ENCODE results near the gene MYO1B. TPM values are rescaled to one million over a fixed set of nuclear protein-coding genes. Genes with fewer than 3 reads are reported as not detected.

Gene MYO1B
- 80.3 and 83.4 TPM in 2 replicates for total RNA-seq (2022)
- percentile 89 among the genes with signal in this experiment for Bru-seq, nascent RNA
- percentile 81 among the genes with signal in this experiment for BruChase-seq, experiment 1, labeled RNA remaining after a 2-hour chase
- percentile 85 among the genes with signal in this experiment for BruChase-seq, experiment 2, labeled RNA remaining after a 6-hour chase
- long read RNA-seq, full-length matches to known transcripts: 74 of 123 reads
- long read RNA-seq, partial matches to known transcripts: 14 of 123 reads
- long read RNA-seq, other reads (novel, unspliced or antisense): 35 of 123 reads

GRCh38 chr2:191245046-191245868, at the start of gene MYO1B:
MYO1B (plus strand) TSS chr2:191245404; CDS start chr2:191276896, 31,492 bp downstream.
- Histone ChIP-seq H3K4me3 (ENCODE audit: low read depth, low read length) (peak within 1 kb of the TSS; percentile 85), H3K36me3 (ENCODE audit: control insufficient read depth, insufficient read depth, low read length) (no peaks in the 10 kb centered on the region; the same call in 1 of the 2 replicates), H3K9me3 (no peaks in the 10 kb centered on the region), H3K27me3 (replicated peaks; ENCODE audit: control insufficient read depth, insufficient read depth, low read length) (no peaks in the 10 kb centered on the region), H3K4me1 (peaks cover 29% of the 10 kb centered on the region)
- Mint-ChIP-seq H3K9me3 (ENCODE audit: unreplicated experiment) (no peaks in the 10 kb centered on the region), H3K4me3 (ENCODE audit: unreplicated experiment) (peak within 1 kb of the TSS; percentile 94), H3K27ac (ENCODE audit: unreplicated experiment) (peak within 1 kb of the TSS; percentile 86), H3K27me3 (ENCODE audit: insufficient read depth, unreplicated experiment) (no peaks in the 10 kb centered on the region), H3K4me1 (ENCODE audit: low read depth, unreplicated experiment) (peaks cover 27% of the 10 kb centered on the region), H3K36me3 (ENCODE audit: insufficient read depth, unreplicated experiment) (peaks cover 28% of the 10 kb centered on the region)
- intact Hi-C loops (cut with micrococcal nuclease; ENCODE audit: unreplicated experiment): loop anchor here (1.0 to 2.0 kb wide), 5 partner anchors 26 to 256 kb away; no protein-coding TSS in a partner anchor
- CTCF ChIA-PET: interaction anchor here (0.6 to 2.0 kb wide), 4 partner anchors 25 to 194 kb away, joined by 4 to 7 read pairs (median 5); no protein-coding TSS in a partner anchor
- peak; percentile 89 to 96 for DNase-seq
- no TSS peak for BruUV-seq (replicated peaks)
- POLR2A ChIA-PET: no interaction called here
- TF ChIP-seq CTCF (IDR thresholded peaks at IDR 0.05; ENCODE audit: insufficient read depth in 1 of 2, low read depth in 1 of 2, low read length in 1 of 2, severe bottlenecking in 1 of 2, unreplicated experiment in 1 of 2): peak; percentile 66 to 78

GRCh38 chr2:191197096-191197495, 48.1 kb upstream of the MYO1B start:
- ChIA-PET POLR2A (no interaction called here), CTCF (no interaction called here)
- no peak for DNase-seq
- Mint-ChIP-seq H3K36me3 (ENCODE audit: insufficient read depth, unreplicated experiment) (no peaks in the 10 kb centered on the region), H3K9me3 (ENCODE audit: unreplicated experiment) (no peaks in the 10 kb centered on the region), H3K4me3 (ENCODE audit: unreplicated experiment) (no peak overlapping the region), H3K27me3 (ENCODE audit: insufficient read depth, unreplicated experiment) (no peaks in the 10 kb centered on the region), H3K4me1 (ENCODE audit: low read depth, unreplicated experiment) (no peaks in the 10 kb centered on the region), H3K27ac (ENCODE audit: unreplicated experiment) (no peak overlapping the region)
- Histone ChIP-seq H3K4me3 (ENCODE audit: low read depth, low read length) (no peak overlapping the region), H3K27me3 (replicated peaks; ENCODE audit: control insufficient read depth, insufficient read depth, low read length) (no peaks in the 10 kb centered on the region), H3K36me3 (ENCODE audit: control insufficient read depth, insufficient read depth, low read length) (no peaks in the 10 kb centered on the region), H3K4me1 (no peaks in the 10 kb centered on the region), H3K9me3 (no peaks in the 10 kb centered on the region)
- BruUV-seq (replicated peaks): no TSS peak
- intact Hi-C loops (cut with micrococcal nuclease; ENCODE audit: unreplicated experiment): no loop called here
- no peak for TF ChIP-seq CTCF (IDR thresholded peaks at IDR 0.05; ENCODE audit: insufficient read depth in 1 of 2, low read depth in 1 of 2, low read length in 1 of 2, severe bottlenecking in 1 of 2, unreplicated experiment in 1 of 2)

- H3K4me1 Mint-ChIP-seq (ENCODE audit: low read depth, unreplicated experiment): no peaks in the 10 kb centered on the region
- POLR2A ChIA-PET: no interaction called here
- H3K27me3 ChIP-seq (replicated peaks; ENCODE audit: control insufficient read depth, insufficient read depth, low read length): no peaks in the 10 kb centered on the region
- no TSS peak for BruUV-seq (replicated peaks)
- TF ChIP-seq CTCF (IDR thresholded peaks at IDR 0.05; ENCODE audit: insufficient read depth in 1 of 2, low read depth in 1 of 2, low read length in 1 of 2, severe bottlenecking in 1 of 2, unreplicated experiment in 1 of 2): no peak
- no peaks in the 10 kb centered on the region for H3K9me3 ChIP-seq
- no peaks in the 10 kb centered on the region for H3K36me3 Mint-ChIP-seq (ENCODE audit: insufficient read depth, unreplicated experiment)
- H3K27ac Mint-ChIP-seq (ENCODE audit: unreplicated experiment): no peak overlapping the region
- intact Hi-C loops (cut with micrococcal nuclease; ENCODE audit: unreplicated experiment): no loop called here
- H3K27me3 Mint-ChIP-seq (ENCODE audit: insufficient read depth, unreplicated experiment): no peaks in the 10 kb centered on the region
- no peak for DNase-seq
- no peaks in the 10 kb centered on the region for H3K4me1 ChIP-seq
- no peaks in the 10 kb centered on the region for H3K36me3 ChIP-seq (ENCODE audit: control insufficient read depth, insufficient read depth, low read length)
- CTCF ChIA-PET: no interaction called here
- no peak overlapping the region for H3K4me3 ChIP-seq (ENCODE audit: low read depth, low read length)
- no peak overlapping the region for H3K4me3 Mint-ChIP-seq (ENCODE audit: unreplicated experiment)
- no peaks in the 10 kb centered on the region for H3K9me3 Mint-ChIP-seq (ENCODE audit: unreplicated experiment)
Observed at GRCh38 chr2:191198271-191198670, 46.9 kb upstream of the MYO1B start.
